Fibroblast of the aortic adventitia (primary cell): Measurements from ENCODE around the gene ANKH. TPM values are rescaled to one million over a fixed set of nuclear protein-coding genes. Genes with fewer than 3 reads are reported as not detected.

ENCODE experiments used
- DNase-seq: peaks from one replicate; pipeline ENCODE4 v3.0.0-alpha.2; 2010; ENCODE audit warnings: low read depth
- H3K4me3 ChIP-seq: 2 replicates; pipeline ENCODE4 v1.5.1; 2011; ENCODE audit warnings: low read depth, mild to moderate bottlenecking, control low read depth, low read length, moderate library complexity
- total RNA-seq: library from RNA; depleted of rRNA; stranded (reverse); fragments of >200 nt; gene quantifications from 2 replicates; pipeline ENCODE4 v1.2.3, GENCODE V29; 2012; ENCODE audit warnings: low replicate concordance
- TF ChIP-seq, protein P1 (sequence below): IDR thresholded peaks from 2 replicates; pipeline ENCODE4 v1.5.1; 2011; ENCODE audit warnings: mild to moderate bottlenecking, low read length, control low read depth, inconsistent platforms; ENCODE audit not compliant: insufficient read depth

Gene ANKH
- total RNA-seq, 1 donor = 82.2 TPM

DNA sequence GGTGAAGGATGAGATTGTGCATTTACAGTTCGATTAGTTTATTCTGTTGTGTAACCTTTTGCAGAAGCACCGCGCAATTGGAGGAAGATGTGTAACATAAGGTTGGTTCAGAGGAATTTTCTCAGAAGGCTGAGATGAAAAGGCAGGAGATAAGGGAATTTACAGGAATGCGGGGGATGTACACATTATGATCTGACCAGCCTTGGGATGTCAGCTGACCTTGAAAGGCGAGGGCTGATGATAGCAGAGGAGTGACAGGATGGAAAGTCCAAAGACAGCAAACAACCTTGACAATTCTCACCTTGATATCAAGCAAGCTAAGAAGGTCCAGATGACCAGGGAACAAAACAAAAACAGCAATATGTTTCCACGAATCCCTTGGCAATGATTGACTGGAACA lies 118.3 kb downstream of the ANKH start:
- DNase-seq = no peak
- H3K4me3 ChIP-seq = no peak overlapping the region
- TF ChIP-seq, protein P1, sequence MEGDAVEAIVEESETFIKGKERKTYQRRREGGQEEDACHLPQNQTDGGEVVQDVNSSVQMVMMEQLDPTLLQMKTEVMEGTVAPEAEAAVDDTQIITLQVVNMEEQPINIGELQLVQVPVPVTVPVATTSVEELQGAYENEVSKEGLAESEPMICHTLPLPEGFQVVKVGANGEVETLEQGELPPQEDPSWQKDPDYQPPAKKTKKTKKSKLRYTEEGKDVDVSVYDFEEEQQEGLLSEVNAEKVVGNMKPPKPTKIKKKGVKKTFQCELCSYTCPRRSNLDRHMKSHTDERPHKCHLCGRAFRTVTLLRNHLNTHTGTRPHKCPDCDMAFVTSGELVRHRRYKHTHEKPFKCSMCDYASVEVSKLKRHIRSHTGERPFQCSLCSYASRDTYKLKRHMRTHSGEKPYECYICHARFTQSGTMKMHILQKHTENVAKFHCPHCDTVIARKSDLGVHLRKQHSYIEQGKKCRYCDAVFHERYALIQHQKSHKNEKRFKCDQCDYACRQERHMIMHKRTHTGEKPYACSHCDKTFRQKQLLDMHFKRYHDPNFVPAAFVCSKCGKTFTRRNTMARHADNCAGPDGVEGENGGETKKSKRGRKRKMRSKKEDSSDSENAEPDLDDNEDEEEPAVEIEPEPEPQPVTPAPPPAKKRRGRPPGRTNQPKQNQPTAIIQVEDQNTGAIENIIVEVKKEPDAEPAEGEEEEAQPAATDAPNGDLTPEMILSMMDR = no peak

DNA sequence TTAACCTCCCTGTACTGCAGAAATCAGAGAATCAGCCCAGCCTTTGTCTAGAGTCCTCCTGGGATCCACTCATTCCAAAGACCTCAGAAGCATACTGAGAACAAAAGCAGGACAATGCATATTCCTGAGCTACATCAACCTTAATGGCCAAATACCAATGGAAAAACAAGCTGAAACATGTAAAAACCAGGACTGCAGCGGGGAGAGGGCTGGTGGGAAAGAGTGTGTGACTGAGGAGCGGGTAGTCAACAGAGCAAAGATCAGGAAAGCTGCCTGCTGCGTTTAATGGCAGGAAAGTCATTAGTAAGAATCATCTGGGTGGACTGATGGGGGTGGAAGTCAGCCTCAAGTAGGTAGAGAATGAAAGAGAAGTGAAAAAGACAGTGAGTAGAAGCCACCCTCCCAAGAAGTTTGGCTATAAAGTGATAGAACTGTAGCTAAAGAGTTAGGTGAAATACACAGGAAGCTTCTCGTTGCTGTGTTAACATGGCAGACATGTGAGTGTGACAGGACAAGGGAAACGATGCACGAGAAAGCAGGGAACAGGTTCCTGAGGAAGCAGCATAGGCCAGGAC lies 119.0 kb downstream of the ANKH start:
- DNase-seq = no peak
- no peak overlapping the region for H3K4me3 ChIP-seq
- TF ChIP-seq, protein P1 = no peak

DNA sequence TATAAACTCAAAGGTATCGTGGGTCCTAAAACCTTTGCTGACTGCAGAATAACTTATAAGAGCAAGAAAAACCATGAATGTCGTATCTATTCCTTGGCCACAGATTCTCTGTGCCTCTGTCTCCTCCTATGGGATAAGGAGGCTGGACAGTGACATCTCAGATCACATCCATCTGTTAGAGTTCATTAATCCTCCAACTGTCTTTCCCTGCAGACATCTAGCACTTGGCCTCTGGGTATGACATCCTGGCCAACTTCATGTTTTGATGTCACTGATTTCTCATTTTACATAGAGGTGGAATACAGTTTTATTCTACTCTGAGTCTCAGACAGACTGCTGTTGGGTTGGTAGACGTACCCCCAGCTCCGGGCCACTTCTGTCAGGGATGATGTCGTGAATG lies 120.9 kb downstream of the ANKH start:
- DNase-seq = no peak
- TF ChIP-seq, protein P1 = no peak
- H3K4me3 ChIP-seq = no peak overlapping the region

DNA sequence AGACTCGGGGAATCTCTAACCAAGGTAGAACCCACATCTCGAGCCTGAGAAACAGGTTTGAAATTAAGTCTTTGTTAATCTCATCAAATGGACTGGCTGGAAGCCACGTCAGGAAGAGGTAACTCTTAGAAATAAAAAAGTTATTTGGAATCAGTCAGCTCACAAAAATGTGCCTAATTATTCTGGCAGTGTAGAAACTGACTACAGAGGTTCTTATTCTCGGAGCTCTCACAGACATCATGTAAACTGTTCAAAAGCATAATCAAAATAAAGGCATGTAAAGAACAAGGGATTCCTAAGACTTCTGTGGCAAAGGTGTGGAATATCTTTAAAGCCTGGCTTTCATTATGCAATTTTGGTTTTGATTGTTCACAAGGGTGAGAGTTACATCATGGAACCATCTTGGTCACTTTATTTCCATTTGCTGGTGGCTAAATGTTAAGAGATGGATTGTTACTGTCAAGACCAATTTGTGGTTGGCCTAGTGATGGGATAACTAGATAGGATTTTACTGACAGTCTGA lies 121.9 kb downstream of the ANKH start:
- TF ChIP-seq, protein P1 = no peak
- H3K4me3 ChIP-seq = no peak overlapping the region
- DNase-seq = no peak

DNA sequence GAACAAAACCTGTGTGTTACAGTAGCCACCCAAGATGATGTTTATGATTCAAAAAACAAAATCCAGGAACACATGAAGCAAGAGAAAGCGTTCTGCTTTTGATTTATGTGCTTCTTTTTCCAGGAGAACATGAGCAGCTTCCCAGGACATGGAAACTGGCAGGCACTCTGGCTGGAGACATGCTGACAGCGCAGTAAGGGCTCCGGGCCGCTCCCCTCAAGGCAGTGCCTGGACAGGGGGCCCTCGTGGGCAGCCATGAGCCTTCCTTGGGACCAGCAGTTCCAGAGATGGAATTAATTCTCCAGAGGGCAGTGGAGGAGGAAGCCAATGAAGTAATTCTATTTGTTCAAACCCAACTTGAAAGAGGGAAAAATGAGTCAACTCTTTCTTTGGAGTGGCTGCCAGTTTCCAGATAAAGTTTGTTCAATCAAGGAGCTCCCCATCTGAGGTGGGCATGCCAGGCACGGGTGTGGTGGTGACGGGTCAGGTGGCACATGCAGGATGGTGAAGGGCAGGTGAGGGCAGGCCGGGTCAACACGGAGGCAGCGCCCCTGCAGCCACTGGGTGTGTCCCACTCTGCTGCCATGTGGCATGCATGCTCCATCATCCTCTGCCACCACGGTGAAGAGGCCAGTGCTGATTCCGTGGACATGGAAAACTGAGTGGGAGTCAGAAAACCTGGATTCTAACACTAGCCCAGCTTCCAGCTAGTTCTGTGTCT lies 123.2 kb downstream of the ANKH start:
- H3K4me3 ChIP-seq = no peak overlapping the region
- TF ChIP-seq, protein P1 = no peak
- DNase-seq = peak; percentile 41

DNA sequence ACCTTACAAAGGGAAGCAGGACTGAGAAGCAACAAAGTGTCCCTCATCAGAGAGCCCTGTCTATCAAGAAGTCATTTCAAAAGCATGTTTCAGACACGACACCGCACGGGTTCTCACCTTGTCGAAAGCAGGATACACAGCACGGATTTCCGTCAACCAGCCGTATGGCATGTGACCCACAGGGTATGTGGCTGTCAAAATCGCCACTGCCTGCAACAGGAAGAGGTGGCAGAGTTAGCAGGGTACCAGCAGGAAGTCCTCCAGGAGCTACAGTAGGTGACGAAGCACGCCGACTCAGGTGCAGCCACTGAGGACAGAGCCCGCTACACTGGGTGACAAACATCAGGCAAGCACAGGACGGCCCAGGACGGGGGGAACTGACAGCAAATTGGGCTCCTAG lies 125.8 kb downstream of the ANKH start:
- H3K4me3 ChIP-seq = no peak overlapping the region
- DNase-seq = no peak
- TF ChIP-seq, protein P1 = no peak
